H1 (cell line): ENCODE results near the gene THADA. TPM values are rescaled to one million over a fixed set of nuclear protein-coding genes. Genes with fewer than 3 reads are reported as not detected.

Source experiments
- BACH1 ChIP-seq: IDR thresholded peaks from 2 replicates; pipeline ENCODE4 v1.6.1; 2012; ENCODE audit warnings: low read length, improper control_type of control experiment
- CHD1 ChIP-seq: IDR thresholded peaks from 2 replicates; pipeline ENCODE4 v1.6.1; 2012; ENCODE audit warnings: low read depth, low read length, improper control_type of control experiment
- CREB1 ChIP-seq: IDR thresholded peaks from 2 replicates; pipeline ENCODE4 v1.6.1; 2012; ENCODE audit warnings: inconsistent platforms
- MAFK ChIP-seq: IDR thresholded peaks from 2 replicates; pipeline ENCODE4 v1.6.1; 2012; ENCODE audit warnings: low read depth, mild to moderate bottlenecking, improper control_type of control experiment, low read length
- NRF1 ChIP-seq: IDR thresholded peaks from 2 replicates; pipeline ENCODE4 v1.6.1; 2011; ENCODE audit warnings: mild to moderate bottlenecking, low read depth, low read length, improper control_type of control experiment
- POLR2AphosphoS5 ChIP-seq: IDR thresholded peaks from 2 replicates; pipeline ENCODE4 v1.6.1; 2011; ENCODE audit warnings: low read depth, low read length
- TBP ChIP-seq: IDR thresholded peaks from 2 replicates; pipeline ENCODE4 v1.6.1; 2011; ENCODE audit warnings: low read depth, low read length, improper control_type of control experiment
- polyA plus RNA-seq, 7 experiments: library from polyadenylated mRNA; depleted of rRNA in 3 of 7; stranded (reverse) in 5 of 7; unstranded in 2 of 7; fragments of >200 nt in 5 of 7; fragments of 200-250 nt in 2 of 7; gene quantifications; 1 replicate in 5 of 7; 2 replicates in 1 of 7; 4 replicates in 1 of 7; pipeline versions ENCODE4 v1.2.1 to v1.2.3, GENCODE V29; 2011 to 2013; ENCODE audit warnings: missing spikeins in 2 of 7, mixed read lengths in 2 of 7
- total RNA-seq: library from RNA; stranded (reverse); fragmentation: NEBNext Ultra II Directional; extraction: Animal tissue kit (Norgen Biotek cat#: 25700); gene quantifications from 2 replicates; pipeline ENCODE4 v1.2.1, GENCODE V29; 2021

THADA gene
- total and polyA plus RNA-seq, 2 of the 8 experiments (the other 6 are each of a cell fraction or from before 2014, with no cell fraction given): 22.4 to 26.8 TPM

- TF ChIP-seq TBP: no peak
- no peak for TF ChIP-seq CHD1
- TF ChIP-seq NRF1: no peak
- TF ChIP-seq POLR2AphosphoS5: no peak
- TF ChIP-seq MAFK: no peak
- TF ChIP-seq CREB1: no peak
- TF ChIP-seq BACH1: no peak
- TF ChIP-seq, all 59 proteins: peak for 0
These were observed 409.5 kb downstream of the THADA start (continued) for GRCh38 chr2:43186321-43186678.
